D721Med (cell line): ENCODE results near the gene RORC.

Experiments
- DNase-seq: peaks from one replicate; pipeline ENCODE4 v3.0.0; 2011; ENCODE audit warnings: low spot score; ENCODE audit not compliant: insufficient read length
- FAIRE-seq: peaks from 2 replicates; lab custom pipeline; 2011; peaks lifted over from hg19 to GRCh38; lab: Jason Lieb, UNC
- TF ChIP-seq, protein P1 (sequence below): IDR thresholded peaks from 2 replicates; pipeline ENCODE4 v1.5.1; 2012; ENCODE audit warnings: mild to moderate bottlenecking, control low read depth; ENCODE audit not compliant: insufficient read depth; ENCODE audit errors: missing control alignments

Gene RORC

GRCh38 chr1:151847867-151848596, 16.4 kb upstream of the RORC start:
- FAIRE-seq (no peak), DNase-seq (no peak)
- TF ChIP-seq, protein P1, sequence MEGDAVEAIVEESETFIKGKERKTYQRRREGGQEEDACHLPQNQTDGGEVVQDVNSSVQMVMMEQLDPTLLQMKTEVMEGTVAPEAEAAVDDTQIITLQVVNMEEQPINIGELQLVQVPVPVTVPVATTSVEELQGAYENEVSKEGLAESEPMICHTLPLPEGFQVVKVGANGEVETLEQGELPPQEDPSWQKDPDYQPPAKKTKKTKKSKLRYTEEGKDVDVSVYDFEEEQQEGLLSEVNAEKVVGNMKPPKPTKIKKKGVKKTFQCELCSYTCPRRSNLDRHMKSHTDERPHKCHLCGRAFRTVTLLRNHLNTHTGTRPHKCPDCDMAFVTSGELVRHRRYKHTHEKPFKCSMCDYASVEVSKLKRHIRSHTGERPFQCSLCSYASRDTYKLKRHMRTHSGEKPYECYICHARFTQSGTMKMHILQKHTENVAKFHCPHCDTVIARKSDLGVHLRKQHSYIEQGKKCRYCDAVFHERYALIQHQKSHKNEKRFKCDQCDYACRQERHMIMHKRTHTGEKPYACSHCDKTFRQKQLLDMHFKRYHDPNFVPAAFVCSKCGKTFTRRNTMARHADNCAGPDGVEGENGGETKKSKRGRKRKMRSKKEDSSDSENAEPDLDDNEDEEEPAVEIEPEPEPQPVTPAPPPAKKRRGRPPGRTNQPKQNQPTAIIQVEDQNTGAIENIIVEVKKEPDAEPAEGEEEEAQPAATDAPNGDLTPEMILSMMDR = no peak

DNA sequence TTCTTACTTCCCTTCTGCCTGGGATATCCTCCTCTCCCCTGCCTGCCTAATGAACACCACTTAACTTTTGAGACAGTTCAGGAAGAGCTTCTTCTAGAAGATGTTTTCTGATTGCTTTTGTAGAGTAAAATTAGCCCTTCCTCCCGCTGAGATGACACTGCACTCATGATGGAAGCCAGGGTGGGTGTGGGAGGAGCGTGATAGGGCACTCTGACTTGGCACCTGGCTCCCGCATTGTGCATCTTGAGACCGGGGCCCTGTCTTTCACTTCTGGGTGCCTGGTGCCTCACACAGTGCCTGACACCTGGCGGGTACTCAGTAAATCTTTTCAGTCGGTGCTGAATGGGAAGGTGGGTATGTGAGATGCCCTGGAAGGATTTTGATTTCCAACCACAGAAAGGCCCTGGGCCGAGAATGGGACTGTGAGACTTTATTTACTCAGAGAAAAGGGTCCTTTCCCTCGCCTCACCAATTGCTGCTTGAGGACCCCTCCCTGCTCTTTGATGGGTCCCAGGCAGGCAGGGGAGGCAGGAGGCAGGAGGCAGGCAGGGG, 15.2 kb upstream of the RORC start:
- FAIRE-seq = no peak
- DNase-seq = no peak
- TF ChIP-seq, protein P1 = no peak

- TF ChIP-seq, protein P1 = no peak
- DNase-seq = no peak
- FAIRE-seq = no peak
These were observed 14.5 kb upstream of the RORC start for GRCh38 chr1:151846062-151846568.

- FAIRE-seq (no peak), DNase-seq (no peak)
- TF ChIP-seq, protein P1 = no peak
These were observed 11.8 kb upstream of the RORC start for GRCh38 chr1:151843398-151843797.

DNA sequence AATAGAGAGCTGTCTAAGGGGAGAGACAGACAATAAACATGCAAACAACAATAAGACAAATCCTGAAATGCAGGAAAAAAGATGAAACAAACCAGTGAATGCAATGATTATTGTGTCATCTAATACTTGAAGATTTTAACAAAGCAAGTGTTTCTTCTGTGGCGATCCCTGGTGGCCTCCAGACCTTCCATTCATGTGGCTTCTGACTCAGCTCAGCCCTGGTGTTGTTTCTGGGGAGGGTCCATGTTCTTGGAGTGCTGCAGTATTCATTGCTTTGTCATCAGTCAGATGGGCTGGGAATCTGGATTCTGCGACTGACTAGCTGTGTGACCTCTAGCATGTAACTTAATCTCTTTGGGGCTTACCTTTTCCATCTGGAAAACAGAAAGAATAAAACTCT, 9.5 kb upstream of the RORC start:
- no peak for DNase-seq
- FAIRE-seq = no peak
- TF ChIP-seq, protein P1 = no peak

GRCh38 chr1:151840421-151840820, 8.8 kb upstream of the RORC start:
- TF ChIP-seq, protein P1 = no peak
- DNase-seq (no peak), FAIRE-seq (no peak)
